IMR-90 (cell line): ENCODE data around the gene RBMS3. TPM values are rescaled to one million over a fixed set of nuclear protein-coding genes. Genes with fewer than 3 reads are reported as not detected.

Experiments used
- ATAC-seq: fragments of 200-7000 bp; cut with Tn5 transposase; 2 replicates; pipeline ENCODE4 v1.9.1; 2020; ENCODE audit warnings: low read depth, mild to moderate bottlenecking, moderate library complexity
- BruUV-seq: library from RNA; stranded (reverse); fragments of 400-500 nt; replicated peaks from 2 replicates; lab custom pipeline; 2021; lab: Mats Ljungman, UMichigan
- CTCF ChIA-PET: fragments of 300-600 bp; formaldehyde crosslinking; extraction: SDS; loops from one replicate; lab custom pipeline; 2021; ENCODE audit warnings: antibody characterized with exemption; lab: Yijun Ruan, JAX
- POLR2A ChIA-PET: fragments of 300-600 bp; sonication (Branson Sonifier 250); formaldehyde crosslinking; loops from one replicate; lab custom pipeline; 2022; ENCODE audit warnings: antibody characterized with exemption; ENCODE audit not compliant: unreplicated experiment; lab: Charles Lee
- DNase-seq: peaks from one replicate; pipeline ENCODE4 v3.0.0; 2013
- H2AFZ ChIP-seq: replicated peaks from 2 replicates; pipeline ENCODE3; 2013; ENCODE audit warnings: low read length, mild to moderate bottlenecking; ENCODE audit not compliant: poor library complexity
- H2AK5ac ChIP-seq: 2 replicates; pipeline ENCODE4 v1.6.1; 2013; ENCODE audit warnings: low read depth, low read length, inconsistent platforms
- H2AK9ac ChIP-seq: replicated peaks from 2 replicates; pipeline ENCODE3; 2013; ENCODE audit warnings: mild to moderate bottlenecking, low read depth, low read length, moderate library complexity; ENCODE audit not compliant: poor library complexity
- H2BK120ac ChIP-seq: 2 replicates; pipeline ENCODE4 v1.6.1; 2013; ENCODE audit warnings: low read depth, low read length, inconsistent platforms
- H2BK15ac ChIP-seq: 3 replicates; pipeline ENCODE4 v1.6.1; 2013; ENCODE audit warnings: low read depth, low read length, inconsistent platforms
- H2BK20ac ChIP-seq: 2 replicates; pipeline ENCODE4 v1.6.1; 2013; ENCODE audit warnings: low read depth, mild to moderate bottlenecking, inconsistent platforms, low read length, moderate library complexity
- H2BK5ac ChIP-seq: 2 replicates; pipeline ENCODE4 v1.6.1; 2013; ENCODE audit warnings: mild to moderate bottlenecking, low read depth, low read length, inconsistent platforms; ENCODE audit not compliant: poor library complexity, severe bottlenecking
- H3K14ac ChIP-seq: replicated peaks from 2 replicates; pipeline ENCODE4 v1.6.1; 2013; ENCODE audit warnings: low read depth, low read length, inconsistent platforms
- H3K18ac ChIP-seq: 2 replicates; pipeline ENCODE4 v1.6.1; 2013; ENCODE audit warnings: low read depth, low read length, control low read depth
- H3K23ac ChIP-seq: 2 replicates; pipeline ENCODE4 v1.6.1; 2013; ENCODE audit warnings: low read depth, low read length, inconsistent platforms
- H3K27ac ChIP-seq: 2 replicates; pipeline ENCODE4 v1.5.1; 2013; ENCODE audit warnings: mild to moderate bottlenecking, control low read depth, low read length; ENCODE audit not compliant: insufficient read depth
- H3K27me3 ChIP-seq: 2 replicates; pipeline ENCODE4 v1.6.1; 2013; ENCODE audit warnings: low read length; ENCODE audit not compliant: control insufficient read depth, insufficient read depth
- H3K36me3 ChIP-seq: 2 replicates; pipeline ENCODE4 v1.6.1; 2013; ENCODE audit warnings: low read length, mixed read lengths; ENCODE audit not compliant: control insufficient read depth, insufficient read depth
- H3K4ac ChIP-seq: 2 replicates; pipeline ENCODE4 v1.6.1; 2013; ENCODE audit warnings: low read depth, low read length, inconsistent platforms
- H3K4me1 ChIP-seq: 2 replicates; pipeline ENCODE4 v1.6.1; 2013; ENCODE audit warnings: low read length, mixed read lengths; ENCODE audit not compliant: control insufficient read depth, insufficient read depth
- H3K4me2 ChIP-seq: 2 replicates; pipeline ENCODE4 v1.6.1; 2013; ENCODE audit warnings: low read depth, mild to moderate bottlenecking, control low read depth, low read length, moderate library complexity
- H3K4me3 ChIP-seq: 2 replicates; pipeline ENCODE4 v1.5.1; 2013; ENCODE audit warnings: low read depth, mild to moderate bottlenecking, control low read depth, low read length, moderate library complexity; ENCODE audit not compliant: insufficient read depth
- H3K56ac ChIP-seq: 2 replicates; pipeline ENCODE4 v1.6.1; 2013; ENCODE audit warnings: low read length, inconsistent platforms; ENCODE audit not compliant: insufficient read depth; ENCODE audit errors: extremely low read depth
- H3K79me1 ChIP-seq, 2 experiments: 2 replicates each; pipeline ENCODE4 v1.6.1; 2013; ENCODE audit warnings: low read length in 2 of 2, inconsistent platforms in 1 of 2, low read depth in 1 of 2
- H3K9ac ChIP-seq: 2 replicates; pipeline ENCODE4 v1.6.1; 2013; ENCODE audit warnings: low read depth, low read length, control low read depth
- H3K9me1 ChIP-seq: 2 replicates; pipeline ENCODE4 v1.6.1; 2013; ENCODE audit warnings: low read length, inconsistent platforms; ENCODE audit not compliant: insufficient read depth
- H3K9me3 ChIP-seq: 2 replicates; pipeline ENCODE4 v1.6.1; 2013; ENCODE audit warnings: low read length; ENCODE audit not compliant: control insufficient read depth, insufficient read depth
- H4K20me1 ChIP-seq: 2 replicates; pipeline ENCODE4 v1.6.1; 2013; ENCODE audit warnings: low read length, inconsistent platforms; ENCODE audit not compliant: insufficient read depth
- H4K5ac ChIP-seq: 2 replicates; pipeline ENCODE4 v1.6.1; 2013; ENCODE audit warnings: mild to moderate bottlenecking, low read depth, low read length, control low read depth
- H4K8ac ChIP-seq, 2 experiments: 2 replicates each; pipeline ENCODE4 v1.6.1; 2013; ENCODE audit warnings: low read depth in 2 of 2, low read length in 2 of 2, control low read depth in 1 of 2, inconsistent platforms in 1 of 2
- H4K91ac ChIP-seq: 2 replicates; pipeline ENCODE4 v1.6.1; 2013; ENCODE audit warnings: low read depth, low read length, inconsistent platforms; ENCODE audit not compliant: insufficient read depth
- CEBPB ChIP-seq: IDR thresholded peaks from 2 replicates; pipeline ENCODE4 v1.6.1; 2012; ENCODE audit warnings: low read depth, low read length, improper control_type of control experiment
- MAFK ChIP-seq: IDR thresholded peaks from 2 replicates; pipeline ENCODE4 v1.6.1; 2012; ENCODE audit warnings: low read depth, low read length, improper control_type of control experiment
- MXI1 ChIP-seq: IDR thresholded peaks from 2 replicates; pipeline ENCODE4 v1.6.1; 2012; ENCODE audit warnings: low read depth, mild to moderate bottlenecking, low read length, moderate library complexity, borderline replicate concordance
- NFE2L2 ChIP-seq: fragments of 150-350 bp; IDR thresholded peaks from 2 replicates; pipeline ENCODE4 v1.6.1; 2016; ENCODE audit warnings: low read depth, mild to moderate bottlenecking, low read length
- WGBS, 2 experiments: methylation state at CpG; one replicate each; pipeline versions ENCODE4 v1.1.5 to v1.1.7; 2013; ENCODE audit warnings: missing lambda C conversion rate in 2 of 2; ENCODE audit not compliant: insufficient read length in 1 of 2; ENCODE audit errors: extremely low coverage in 2 of 2; 5-methylcytosine and 5-hydroxymethylcytosine counted together
- dilution Hi-C: fragments of 300-500 bp; cut with HindIII; formaldehyde crosslinking; loops from one replicate; pipeline ENCODE4 v1.14.3; 2018; ENCODE audit warnings: low sequenced_read_pairs; ENCODE audit not compliant: unreplicated experiment
- in situ Hi-C: fragments of 300-500 bp; cut with MboI; formaldehyde crosslinking; loops from 3 replicates; pipeline ENCODE4 v1.14.3; 2019; ENCODE audit warnings: low sequenced_read_pairs, inconsistent platforms, mixed read lengths
- intact Hi-C: fragments of 100-400 bp; cut with micrococcal nuclease; formaldehyde crosslinking; loops from 2 replicates; pipeline ENCODE4 v1.10.0; 2022
- polyA plus RNA-seq, 3 experiments: library from polyadenylated mRNA; depleted of rRNA; stranded (reverse); fragments of >200 nt; gene quantifications; 2 replicates each; pipeline ENCODE4 v1.2.3, GENCODE V29; 2012; ENCODE audit warnings: low replicate concordance in 1 of 3
- total RNA-seq: library from RNA; depleted of rRNA; stranded (reverse); fragments of >200 nt; gene quantifications from 2 replicates; pipeline ENCODE4 v1.2.3, GENCODE V29; 2012
- TF ChIP-seq, protein P1 (sequence below): fragments of 150-350 bp; IDR thresholded peaks from 2 replicates; pipeline ENCODE4 v1.6.1; 2016; ENCODE audit warnings: low read depth, mild to moderate bottlenecking, low read length, moderate library complexity, borderline replicate concordance

Gene RBMS3
- total and polyA plus RNA-seq, 2 of the 4 experiments (the other 2 are of a cell fraction) = 15.2 to 127 TPM

DNA sequence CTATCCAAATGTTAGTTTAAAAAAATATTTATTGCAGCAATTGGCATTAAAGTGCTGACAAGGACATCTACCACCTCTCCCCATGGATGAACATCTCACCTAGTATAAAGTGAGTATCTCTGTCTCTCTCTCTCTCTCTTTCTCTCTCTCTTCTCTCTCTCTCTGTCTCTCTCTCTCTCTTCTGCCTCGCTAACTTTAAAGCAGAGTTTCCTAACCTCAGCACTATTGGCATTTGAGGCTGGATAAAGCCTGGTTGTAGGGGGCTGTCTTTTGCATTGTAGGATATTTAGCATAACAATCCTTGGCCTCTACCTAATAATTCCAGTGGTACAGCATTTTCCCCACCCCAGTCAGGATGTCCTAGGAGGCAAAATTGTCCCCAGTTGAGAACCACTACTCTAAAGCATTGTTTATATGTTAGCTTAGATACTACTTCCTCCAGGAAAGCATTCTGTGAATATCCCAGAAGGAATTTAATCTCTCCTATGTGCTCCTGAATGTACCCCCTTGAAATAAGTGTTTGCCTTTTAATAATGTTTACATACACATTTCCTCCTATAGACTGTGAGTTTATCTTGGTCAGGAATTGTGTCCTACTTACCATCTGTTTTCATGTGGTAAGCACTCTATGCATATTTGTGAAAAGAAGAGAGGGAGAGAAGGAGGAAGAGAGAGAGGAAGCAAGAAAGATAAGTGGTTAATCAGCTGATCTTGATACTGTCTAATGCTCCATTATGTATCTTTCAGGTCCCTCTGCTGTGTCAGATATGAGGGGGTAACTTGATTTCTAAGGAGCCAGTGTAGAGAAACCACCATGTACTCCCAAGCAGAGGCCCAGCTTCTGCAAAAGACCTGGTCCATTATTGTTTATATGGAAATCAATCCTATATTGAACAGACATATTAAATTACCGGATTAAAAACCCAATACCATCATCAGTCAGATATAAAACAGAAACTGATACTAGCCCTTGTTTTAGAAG is 346.6 kb downstream of the RBMS3 start:
- Histone ChIP-seq H3K14ac (0 out of 2 replicates have a peak overlapping the region, but pooled peaks have one; percentile 27), H3K27ac (no peak overlapping the region), H3K4me2 (no peak overlapping the region), H3K79me1 (peaks cover 8 to 15% of the 10 kb centered on the region in 2 experiments; a peak in 3 of 4 replicates), H4K91ac (no peak overlapping the region), H2AFZ (no peak overlapping the region), H2AK5ac (no peak overlapping the region), H3K9ac (no peak overlapping the region), H2BK120ac (no peak overlapping the region), H2BK20ac (no peak overlapping the region), H4K5ac (no peak overlapping the region), H2BK15ac (no peak overlapping the region), H3K9me3 (no peaks in the 10 kb centered on the region), H3K23ac (peak overlapping the region; percentile 23; the same call in 1 of the 2 replicates), H3K9me1 (peaks cover 2% of the 10 kb centered on the region), H3K4me3 (no peak overlapping the region), H2AK9ac (no peak overlapping the region), H4K20me1 (no peaks in the 10 kb centered on the region), H3K36me3 (no peaks in the 10 kb centered on the region), H3K18ac (peak overlapping the region; percentile 35; the same call in 1 of the 2 replicates), H2BK5ac (peak overlapping the region; percentile 42), H4K8ac (no peak overlapping the region), H3K4me1 (peaks cover 3% of the 10 kb centered on the region), H3K56ac (no peak overlapping the region), H3K27me3 (no peaks in the 10 kb centered on the region), H3K4ac (peak overlapping the region; percentile 19; the same call in 1 of the 2 replicates)
- ATAC-seq (peak; percentile 67), DNase-seq (peak; percentile 23)
- POLR2A ChIA-PET = no interaction called here
- CTCF ChIA-PET = no interaction called here
- in situ Hi-C loops (no loop called here), dilution Hi-C loops (no loop called here), intact Hi-C loops (loop anchor here (10.0 kb wide), 1 partner anchor 127 kb away; no protein-coding TSS in a partner anchor)
- BruUV-seq = no TSS peak
- WGBS, 2 experiments = no CpG with 5 or more reads among the region's 2 CpGs
- no peak for TF ChIP-seq CEBPB
- no peak for TF ChIP-seq MXI1
- peak; percentile 32; the same call in 1 of the 2 replicates for TF ChIP-seq MAFK
- no peak for TF ChIP-seq NFE2L2
- TF ChIP-seq, protein P1, sequence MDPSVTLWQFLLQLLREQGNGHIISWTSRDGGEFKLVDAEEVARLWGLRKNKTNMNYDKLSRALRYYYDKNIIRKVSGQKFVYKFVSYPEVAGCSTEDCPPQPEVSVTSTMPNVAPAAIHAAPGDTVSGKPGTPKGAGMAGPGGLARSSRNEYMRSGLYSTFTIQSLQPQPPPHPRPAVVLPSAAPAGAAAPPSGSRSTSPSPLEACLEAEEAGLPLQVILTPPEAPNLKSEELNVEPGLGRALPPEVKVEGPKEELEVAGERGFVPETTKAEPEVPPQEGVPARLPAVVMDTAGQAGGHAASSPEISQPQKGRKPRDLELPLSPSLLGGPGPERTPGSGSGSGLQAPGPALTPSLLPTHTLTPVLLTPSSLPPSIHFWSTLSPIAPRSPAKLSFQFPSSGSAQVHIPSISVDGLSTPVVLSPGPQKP = no peak
